Tibial nerve (tissue), 4 donors: ENCODE data around the gene KRT33B. TPM values are rescaled to one million over a fixed set of nuclear protein-coding genes. Genes with fewer than 3 reads are reported as not detected.

Experiments used
- DNase-seq, 2 donors: peaks; one replicate each; pipeline ENCODE4 v3.0.0-alpha.2; 2019; ENCODE audit warnings: low spot score in 2 of 2
- H3K27ac ChIP-seq, 4 donors: fragments of 200-600 bp; sonication (generic) in 3 of 4; one replicate each; pipeline ENCODE4 v1.5.1; 2017 to 2019; ENCODE audit warnings: mild to moderate bottlenecking in 1 of 4
- H3K27me3 ChIP-seq, 2 donors: fragments of 200-600 bp; sonication (generic) in 1 of 2; one replicate each; pipeline versions ENCODE4 v1.5.1 to v1.6.0; 2017 to 2019
- H3K36me3 ChIP-seq, 3 donors: fragments of 200-600 bp; sonication (generic); one replicate each; pipeline ENCODE4 v1.5.1; 2018 to 2019
- H3K4me1 ChIP-seq, 4 donors: fragments of 200-600 bp; sonication (generic) in 3 of 4; one replicate each; pipeline ENCODE4 v1.5.1; 2017 to 2019
- H3K4me3 ChIP-seq, 4 donors: fragments of 200-600 bp; sonication (generic) in 3 of 4; one replicate each; pipeline ENCODE4 v1.5.1; 2017 to 2019; ENCODE audit warnings: mild to moderate bottlenecking in 1 of 4, moderate library complexity in 1 of 4
- H3K9me3 ChIP-seq, 4 donors: fragments of 200-600 bp; sonication (generic) in 3 of 4; one replicate each; pipeline ENCODE4 v1.5.1; 2017 to 2019
- CTCF ChIP-seq, 5 experiments: fragments of 200-600 bp in 3 of 5; fragments of 450-650 bp in 2 of 5; sonication (generic) in 3 of 5; IDR thresholded peaks; one replicate each; pipeline ENCODE4 v1.5.1; 2016 to 2019; ENCODE audit warnings: antibody characterized with exemption in 5 of 5, mild to moderate bottlenecking in 3 of 5, moderate library complexity in 2 of 5
- EP300 ChIP-seq, 2 donors: sonication (generic); formaldehyde crosslinking; IDR thresholded peaks; one replicate each; pipeline ENCODE4 v1.6.1; 2017; ENCODE audit warnings: antibody characterized with exemption in 2 of 2, mild to moderate bottlenecking in 1 of 2
- POLR2A ChIP-seq, 2 donors: fragments of 450-650 bp; IDR thresholded peaks; one replicate each; pipeline ENCODE4 v1.6.1; 2017; ENCODE audit warnings: antibody characterized with exemption in 2 of 2, mild to moderate bottlenecking in 2 of 2, moderate library complexity in 2 of 2
- WGBS, 2 donors: methylation state at CpG; one replicate each; pipeline ENCODE4 v1.1.5; 2018; 5-methylcytosine and 5-hydroxymethylcytosine counted together
- total RNA-seq, 4 donors: library from RNA; depleted of rRNA; stranded (reverse); fragments of >200 nt; gene quantifications; one replicate each; pipeline ENCODE4 v1.1.0, GENCODE V29; 2016

The KRT33B gene
- total RNA-seq, 4 donors from 2014 or later = not detected

GRCh38 chr17:41393826-41394225 lies 24.2 kb upstream of the KRT33B start:
- no peaks in the 10 kb centered on the region for H3K36me3 ChIP-seq
- H3K9me3 ChIP-seq = no peaks in the 10 kb centered on the region
- peaks cover 0 to 5% (median 0%) of the 10 kb centered on the region in 4 donors for H3K4me1 ChIP-seq
- no peak overlapping the region for H3K27ac ChIP-seq
- 68 to 81% methylated on average over 10 of the region's 10 CpGs for WGBS, 2 donors
- DNase-seq = no peak
- TF ChIP-seq CTCF (IDR thresholded peaks at IDR 0.05) (no peak), POLR2A (IDR thresholded peaks at IDR 0.05) (no peak), EP300 (IDR thresholded peaks at IDR 0.05) (no peak)
- no peaks in the 10 kb centered on the region for H3K27me3 ChIP-seq
- H3K4me3 ChIP-seq = no peak overlapping the region

GRCh38 chr17:41393294-41393693 lies 23.7 kb upstream of the KRT33B start:
- H3K4me3 ChIP-seq = no peak overlapping the region
- 55 to 74% methylated on average over 5 of the region's 5 CpGs for WGBS, 2 donors

GRCh38 chr17:41392278-41392677 lies 22.7 kb upstream of the KRT33B start:
- H3K4me1 ChIP-seq = peaks cover 0 to 5% (median 0%) of the 10 kb centered on the region in 4 donors
- no peaks in the 10 kb centered on the region for H3K27me3 ChIP-seq
- peaks cover 0 to 4% (median 0%) of the 10 kb centered on the region in 4 donors for H3K9me3 ChIP-seq
- 85 to 88% methylated on average over 1 of the region's 1 CpG for WGBS, 2 donors
- no peak for DNase-seq
- H3K27ac ChIP-seq = no peak overlapping the region
- H3K4me3 ChIP-seq = no peak overlapping the region
- no peaks in the 10 kb centered on the region for H3K36me3 ChIP-seq
- TF ChIP-seq CTCF (IDR thresholded peaks at IDR 0.05) (no peak), EP300 (IDR thresholded peaks at IDR 0.05) (no peak), POLR2A (IDR thresholded peaks at IDR 0.05) (no peak)

More at GRCh38 chr17:41393294-41393693, 23.7 kb upstream of the KRT33B start:
- Histone ChIP-seq H3K4me1 (peaks cover 0 to 5% (median 0%) of the 10 kb centered on the region in 4 donors), H3K9me3 (no peaks in the 10 kb centered on the region), H3K36me3 (no peaks in the 10 kb centered on the region), H3K27me3 (no peaks in the 10 kb centered on the region), H3K27ac (no peak overlapping the region)
- DNase-seq = no peak
- no peak for TF ChIP-seq POLR2A (IDR thresholded peaks at IDR 0.05)
- TF ChIP-seq CTCF (IDR thresholded peaks at IDR 0.05) = no peak

- Histone ChIP-seq H3K4me1 (peaks cover 0 to 5% (median 0%) of the 10 kb centered on the region in 4 donors), H3K36me3 (no peaks in the 10 kb centered on the region), H3K4me3 (no peak overlapping the region), H3K9me3 (peaks cover 0 to 12% (median 0%) of the 10 kb centered on the region in 4 donors), H3K27ac (no peak overlapping the region), H3K27me3 (no peaks in the 10 kb centered on the region)
- DNase-seq = no peak
- 64 to 71% methylated on average over 2 of the region's 2 CpGs for WGBS, 2 donors
- TF ChIP-seq EP300 (IDR thresholded peaks at IDR 0.05) (no peak), CTCF (IDR thresholded peaks at IDR 0.05) (no peak), POLR2A (IDR thresholded peaks at IDR 0.05) (no peak)
These were observed 21.9 kb upstream of the KRT33B start for GRCh38 chr17:41391535-41391934.

GRCh38 chr17:41390411-41390938 lies 20.9 kb upstream of the KRT33B start:
- no peak for TF ChIP-seq POLR2A (IDR thresholded peaks at IDR 0.05)
- no peak for TF ChIP-seq CTCF (IDR thresholded peaks at IDR 0.05)
- TF ChIP-seq EP300 (IDR thresholded peaks at IDR 0.05) = no peak
- 61 to 66% methylated on average over 7 of the region's 7 CpGs for WGBS, 2 donors

More at GRCh38 chr17:41390411-41390938, 20.9 kb upstream of the KRT33B start:
- H3K4me1 ChIP-seq = peaks cover 0 to 5% (median 0%) of the 10 kb centered on the region in 4 donors
- peaks cover 0 to 19% (median 2%) of the 10 kb centered on the region in 4 donors for H3K9me3 ChIP-seq
- no peak overlapping the region for H3K4me3 ChIP-seq
- DNase-seq = no peak
- no peak overlapping the region for H3K27ac ChIP-seq
- H3K36me3 ChIP-seq = no peaks in the 10 kb centered on the region
- H3K27me3 ChIP-seq = no peaks in the 10 kb centered on the region
